ENCODE data around the gene ESPNL. TPM values are rescaled to one million over a fixed set of nuclear protein-coding genes. Genes with fewer than 3 reads are reported as not detected.

ESPNL gene
- total and polyA plus RNA-seq, 9 donors = 0.11 to 12.9 (median 0.61) TPM

DNA sequence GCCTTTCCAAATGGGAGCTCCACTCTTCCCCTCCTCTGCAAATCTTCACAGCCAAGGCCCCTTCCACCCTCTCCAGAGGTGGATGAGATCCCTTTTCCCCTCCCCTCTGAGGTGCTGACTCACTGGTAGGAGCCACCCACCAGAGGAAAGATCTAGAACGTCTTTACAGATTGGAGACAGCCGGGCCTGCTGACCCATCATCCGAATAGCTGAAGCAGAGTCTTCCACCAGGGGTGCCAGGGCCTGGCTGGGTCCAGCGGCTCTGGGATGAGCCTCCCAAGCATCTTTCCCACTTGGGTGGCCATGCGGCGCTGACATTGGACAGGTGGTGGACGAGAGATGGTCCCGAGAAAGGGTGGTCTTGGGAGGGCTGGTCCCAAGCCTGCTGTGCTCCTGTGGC is 67.6 kb downstream of the ESPNL start:
- Histone ChIP-seq H3K4me3 (no peak overlapping the region), H3K27me3 (no peaks in the 10 kb centered on the region), H3K9me3 (no peaks in the 10 kb centered on the region), H3K27ac (no peak overlapping the region), H3K4me1 (ENCODE audit: insufficient read depth) (peaks cover 9% of the 10 kb centered on the region), H3K36me3 (no peaks in the 10 kb centered on the region)
- DNase-seq = peak in 1 of 5 donors; percentile 30
- WGBS, 3 donors = 72 to 75% (median 73%) methylated on average over 8 of the region's 8 CpGs
- intact Hi-C loops (cut with DNase I) = no loop called here
- TF ChIP-seq EP300 (IDR thresholded peaks at IDR 0.05) (no peak), POLR2A (IDR thresholded peaks at IDR 0.05) (no peak)
- TF ChIP-seq, protein P1, sequence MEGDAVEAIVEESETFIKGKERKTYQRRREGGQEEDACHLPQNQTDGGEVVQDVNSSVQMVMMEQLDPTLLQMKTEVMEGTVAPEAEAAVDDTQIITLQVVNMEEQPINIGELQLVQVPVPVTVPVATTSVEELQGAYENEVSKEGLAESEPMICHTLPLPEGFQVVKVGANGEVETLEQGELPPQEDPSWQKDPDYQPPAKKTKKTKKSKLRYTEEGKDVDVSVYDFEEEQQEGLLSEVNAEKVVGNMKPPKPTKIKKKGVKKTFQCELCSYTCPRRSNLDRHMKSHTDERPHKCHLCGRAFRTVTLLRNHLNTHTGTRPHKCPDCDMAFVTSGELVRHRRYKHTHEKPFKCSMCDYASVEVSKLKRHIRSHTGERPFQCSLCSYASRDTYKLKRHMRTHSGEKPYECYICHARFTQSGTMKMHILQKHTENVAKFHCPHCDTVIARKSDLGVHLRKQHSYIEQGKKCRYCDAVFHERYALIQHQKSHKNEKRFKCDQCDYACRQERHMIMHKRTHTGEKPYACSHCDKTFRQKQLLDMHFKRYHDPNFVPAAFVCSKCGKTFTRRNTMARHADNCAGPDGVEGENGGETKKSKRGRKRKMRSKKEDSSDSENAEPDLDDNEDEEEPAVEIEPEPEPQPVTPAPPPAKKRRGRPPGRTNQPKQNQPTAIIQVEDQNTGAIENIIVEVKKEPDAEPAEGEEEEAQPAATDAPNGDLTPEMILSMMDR (IDR thresholded peaks at IDR 0.05) = no peak

DNA sequence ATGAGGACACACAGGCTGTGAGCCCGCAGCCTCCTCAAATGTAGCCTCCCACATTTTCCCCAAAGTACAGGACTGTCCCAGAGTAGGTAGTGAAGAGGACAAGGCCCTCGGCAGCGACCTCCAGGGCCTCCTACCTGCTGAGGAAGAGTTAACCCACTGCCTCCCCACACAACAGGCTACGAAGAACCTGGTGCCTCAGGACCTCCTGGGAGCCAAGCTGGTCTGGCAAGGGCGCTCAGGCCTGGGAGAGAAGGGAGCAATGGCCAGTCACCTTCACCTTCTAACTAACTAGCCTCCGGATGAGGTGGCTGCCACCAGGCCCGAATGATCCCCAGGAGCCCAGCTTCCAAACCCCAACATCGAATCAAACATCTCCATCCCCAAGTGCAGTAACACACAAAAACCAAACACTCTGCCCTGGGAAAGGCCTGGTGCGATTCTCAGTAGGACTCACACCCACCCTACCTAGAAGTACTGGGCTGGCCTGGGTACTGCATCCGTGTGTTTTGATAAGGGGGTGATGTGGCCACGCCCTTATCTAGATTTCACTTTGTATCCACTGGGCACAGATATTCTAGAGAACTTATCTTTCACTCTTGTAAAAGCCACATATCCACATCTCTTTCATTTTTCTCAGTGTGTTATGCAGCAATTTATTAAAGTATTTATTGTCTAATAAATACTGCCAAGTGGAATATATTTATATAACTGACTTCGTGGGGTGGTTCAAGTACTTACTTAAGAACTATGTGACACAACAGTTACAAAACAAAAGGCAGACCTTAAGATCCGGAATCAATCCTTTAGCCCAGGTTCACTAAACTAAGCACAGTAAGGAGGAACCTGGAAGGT is 68.3 kb downstream of the ESPNL start:
- Histone ChIP-seq H3K9me3 (no peaks in the 10 kb centered on the region), H3K27me3 (no peaks in the 10 kb centered on the region), H3K4me3 (no peak overlapping the region), H3K27ac (no peak overlapping the region), H3K4me1 (ENCODE audit: insufficient read depth) (peaks cover 9% of the 10 kb centered on the region), H3K36me3 (no peaks in the 10 kb centered on the region)
- WGBS, 3 donors = 79 to 85% (median 83%) methylated on average over 12 to 13 of the region's 13 CpGs
- TF ChIP-seq, protein P1 (IDR thresholded peaks at IDR 0.05) = no peak
- no peak for TF ChIP-seq EP300 (IDR thresholded peaks at IDR 0.05)
- no peak for TF ChIP-seq POLR2A (IDR thresholded peaks at IDR 0.05)
- intact Hi-C loops (cut with DNase I) = no loop called here
- peak in 1 of 5 donors; percentile 26 for DNase-seq

DNA sequence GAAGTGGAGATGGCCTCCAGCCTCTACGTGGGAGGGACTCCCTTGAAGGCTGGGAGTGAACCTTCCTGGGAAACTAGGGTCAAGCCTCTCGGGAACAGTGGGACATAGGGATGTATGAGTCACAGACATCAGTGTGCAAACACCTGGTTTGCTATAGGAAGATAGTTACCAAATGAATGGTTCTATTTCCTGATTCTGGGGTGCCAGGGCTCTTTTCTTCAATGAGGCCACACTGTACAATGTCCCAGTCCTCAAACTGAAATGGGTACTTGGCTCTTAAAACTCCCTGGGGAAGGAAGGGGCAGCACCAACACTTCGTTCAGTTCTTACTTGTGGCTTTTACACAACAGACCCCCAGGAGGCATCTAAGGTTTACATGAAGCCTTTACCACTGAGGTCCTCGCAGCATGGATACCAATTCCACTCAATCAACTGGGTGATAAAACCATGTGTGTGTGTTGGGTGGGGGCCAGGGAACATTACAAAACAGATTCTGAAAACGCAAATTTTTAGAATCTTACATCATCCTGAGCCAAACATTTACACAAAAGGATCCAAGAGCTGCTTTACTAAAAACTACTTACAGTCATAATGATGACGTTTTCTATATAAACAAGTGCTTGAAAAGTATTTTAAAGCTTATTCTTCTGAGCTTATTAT is 69.0 kb downstream of the ESPNL start:
- intact Hi-C loops (cut with DNase I) = no loop called here
- peak overlapping the region in 1 of 2 donors; percentile 11 for H3K27ac ChIP-seq
- DNase-seq = peak in 2 of 5 donors; percentile 37 to 64
- no peaks in the 10 kb centered on the region for H3K36me3 ChIP-seq
- no peaks in the 10 kb centered on the region for H3K27me3 ChIP-seq
- H3K4me3 ChIP-seq = no peak overlapping the region
- H3K9me3 ChIP-seq = no peaks in the 10 kb centered on the region
- no peak for TF ChIP-seq EP300 (IDR thresholded peaks at IDR 0.05)
- TF ChIP-seq, protein P1 (IDR thresholded peaks at IDR 0.05) = no peak
- TF ChIP-seq POLR2A (IDR thresholded peaks at IDR 0.05) = no peak
- peaks cover 9% of the 10 kb centered on the region for H3K4me1 ChIP-seq (ENCODE audit: insufficient read depth)
- 40 to 46% (median 43%) methylated on average over 6 of the region's 6 CpGs for WGBS, 3 donors

DNA sequence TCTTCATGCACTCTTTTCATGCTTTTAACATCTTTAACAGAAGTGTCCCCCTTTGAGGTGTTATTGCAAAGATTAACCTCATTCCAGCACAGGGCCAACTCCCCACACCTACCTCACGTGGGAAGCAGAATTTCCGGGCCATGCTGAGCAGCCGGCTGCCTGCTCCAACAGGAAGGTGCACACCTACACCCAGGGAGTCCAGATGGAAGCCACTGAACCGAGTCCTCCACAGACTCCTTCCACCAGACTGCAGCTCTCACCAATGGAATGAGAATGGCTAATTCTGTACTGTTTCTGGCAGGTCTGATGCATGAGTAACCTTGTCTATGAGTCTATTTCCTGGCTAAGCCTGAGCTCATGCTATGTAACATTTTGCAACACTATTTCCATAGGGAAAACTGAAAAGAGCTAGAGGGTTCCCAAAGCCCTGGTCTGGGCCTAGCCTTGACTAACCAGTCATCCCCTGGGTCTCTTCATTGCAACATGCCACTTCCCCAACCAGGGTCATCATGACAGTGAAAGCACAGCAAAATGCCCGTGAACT is 69.6 kb downstream of the ESPNL start:
- no peaks in the 10 kb centered on the region for H3K36me3 ChIP-seq
- 59 to 71% (median 64%) methylated on average over 5 of the region's 5 CpGs for WGBS, 3 donors
- no peak overlapping the region for H3K27ac ChIP-seq
- no peak overlapping the region for H3K4me3 ChIP-seq
- H3K4me1 ChIP-seq (ENCODE audit: insufficient read depth) = peaks cover 9% of the 10 kb centered on the region
- H3K27me3 ChIP-seq = no peaks in the 10 kb centered on the region
- DNase-seq = no peak
- no peaks in the 10 kb centered on the region for H3K9me3 ChIP-seq
- intact Hi-C loops (cut with DNase I) = no loop called here
- no peak for TF ChIP-seq POLR2A (IDR thresholded peaks at IDR 0.05)
- TF ChIP-seq EP300 (IDR thresholded peaks at IDR 0.05) = no peak
- TF ChIP-seq, protein P1 (IDR thresholded peaks at IDR 0.05) = no peak
